HG02852 (cell line): ENCODE results near the gene FOXO6.
"Not testable (repeated sequence)": the region's sequence is repeated elsewhere in the genome, so short reads cannot be mapped to it uniquely, and the experiment has no call there.

ENCODE experiments used
- ATAC-seq: cut with Tn5 transposase; IDR thresholded peaks from one replicate; pipeline ENCODE4 v1.9.1; 2021; ENCODE audit warnings: mild to moderate bottlenecking, moderate library complexity; ENCODE audit not compliant: unreplicated experiment

FOXO6 gene

DNA sequence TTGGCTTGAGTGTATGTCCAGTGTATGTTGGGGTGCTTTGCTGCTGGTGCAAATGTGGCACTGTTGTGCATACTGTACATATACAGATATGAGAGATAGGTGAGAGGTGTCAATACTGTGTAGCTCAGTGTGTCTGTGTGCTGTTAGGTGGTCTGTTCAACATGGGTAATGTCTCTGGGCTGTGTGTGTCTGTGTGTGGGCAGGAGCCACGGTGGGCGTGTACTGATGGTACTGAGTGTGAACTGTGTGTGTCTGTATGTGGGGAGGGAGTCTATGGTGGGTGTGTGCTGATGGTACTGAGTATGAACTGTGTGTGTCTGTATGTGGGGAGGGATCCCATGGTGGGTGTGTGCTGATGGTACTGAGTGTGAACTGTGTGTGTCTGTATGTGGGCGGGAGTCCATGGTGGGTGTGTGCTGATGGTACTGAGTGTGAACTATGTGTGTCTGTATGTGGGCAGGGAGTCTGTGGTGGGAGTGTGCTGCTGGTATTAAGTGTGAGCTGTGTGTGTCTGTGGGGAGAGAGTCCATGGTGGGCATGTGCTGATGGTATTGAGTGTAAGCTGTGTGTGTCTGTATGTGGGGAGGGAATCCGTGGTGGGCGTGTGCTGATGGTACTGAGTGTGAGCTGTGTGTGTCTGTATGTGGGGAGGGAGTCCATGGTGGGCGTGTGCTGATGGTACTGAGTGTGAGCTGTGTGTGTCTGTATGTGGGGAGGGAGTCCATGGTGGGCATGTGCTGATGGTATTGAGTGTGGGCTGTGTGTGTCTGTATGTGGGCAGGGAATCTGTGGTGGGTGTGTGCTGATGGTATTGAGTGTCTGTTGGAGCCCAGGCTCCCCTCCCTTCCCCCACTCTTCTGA is 32.2 kb upstream of the FOXO6 start:
- ATAC-seq = no peak

DNA sequence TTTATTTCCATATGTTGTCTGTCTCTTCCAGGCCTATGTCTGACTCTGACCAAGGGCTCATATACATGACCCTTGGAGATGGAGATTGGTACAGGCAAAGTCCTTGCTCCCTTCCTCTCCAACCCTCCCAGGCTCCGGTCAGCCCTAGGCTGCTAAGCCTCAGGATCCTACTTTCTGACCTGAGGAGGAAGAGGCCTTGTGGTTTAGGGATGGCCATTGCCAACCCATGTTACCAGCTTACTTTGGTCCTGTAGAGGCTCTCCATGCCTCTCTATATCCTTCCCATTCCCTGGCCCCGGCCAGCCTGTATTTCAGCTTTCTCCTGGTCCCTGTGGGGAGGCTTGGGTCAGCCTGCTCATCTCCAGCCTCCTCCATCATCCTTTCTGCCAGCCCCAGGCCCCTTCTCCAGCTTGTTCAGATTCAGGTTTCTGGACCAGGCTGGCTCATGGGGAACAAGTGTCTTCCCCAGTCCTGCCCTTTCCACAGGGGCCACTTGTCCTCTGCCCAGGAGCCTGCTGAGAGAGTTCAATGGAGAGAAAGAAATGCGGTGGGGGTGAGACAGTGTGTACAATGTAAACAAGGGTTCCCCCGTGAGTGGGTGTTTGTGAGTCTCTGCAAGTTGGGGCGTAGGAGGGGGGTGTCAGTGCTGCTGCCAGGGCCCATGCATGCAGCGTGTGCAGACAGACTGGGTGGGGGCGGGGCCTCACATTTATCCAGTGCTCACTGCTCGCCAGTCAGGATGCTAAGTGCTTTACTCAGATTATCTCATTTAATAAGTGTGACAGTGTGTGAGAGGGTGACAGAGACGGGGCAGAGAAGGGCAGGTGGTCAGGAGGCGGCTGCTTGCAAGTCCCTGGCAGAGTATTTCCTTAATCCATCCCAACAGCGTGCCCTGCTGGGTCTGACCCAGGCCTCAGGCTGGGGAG is 31.3 kb upstream of the FOXO6 start:
- no peak for ATAC-seq

DNA sequence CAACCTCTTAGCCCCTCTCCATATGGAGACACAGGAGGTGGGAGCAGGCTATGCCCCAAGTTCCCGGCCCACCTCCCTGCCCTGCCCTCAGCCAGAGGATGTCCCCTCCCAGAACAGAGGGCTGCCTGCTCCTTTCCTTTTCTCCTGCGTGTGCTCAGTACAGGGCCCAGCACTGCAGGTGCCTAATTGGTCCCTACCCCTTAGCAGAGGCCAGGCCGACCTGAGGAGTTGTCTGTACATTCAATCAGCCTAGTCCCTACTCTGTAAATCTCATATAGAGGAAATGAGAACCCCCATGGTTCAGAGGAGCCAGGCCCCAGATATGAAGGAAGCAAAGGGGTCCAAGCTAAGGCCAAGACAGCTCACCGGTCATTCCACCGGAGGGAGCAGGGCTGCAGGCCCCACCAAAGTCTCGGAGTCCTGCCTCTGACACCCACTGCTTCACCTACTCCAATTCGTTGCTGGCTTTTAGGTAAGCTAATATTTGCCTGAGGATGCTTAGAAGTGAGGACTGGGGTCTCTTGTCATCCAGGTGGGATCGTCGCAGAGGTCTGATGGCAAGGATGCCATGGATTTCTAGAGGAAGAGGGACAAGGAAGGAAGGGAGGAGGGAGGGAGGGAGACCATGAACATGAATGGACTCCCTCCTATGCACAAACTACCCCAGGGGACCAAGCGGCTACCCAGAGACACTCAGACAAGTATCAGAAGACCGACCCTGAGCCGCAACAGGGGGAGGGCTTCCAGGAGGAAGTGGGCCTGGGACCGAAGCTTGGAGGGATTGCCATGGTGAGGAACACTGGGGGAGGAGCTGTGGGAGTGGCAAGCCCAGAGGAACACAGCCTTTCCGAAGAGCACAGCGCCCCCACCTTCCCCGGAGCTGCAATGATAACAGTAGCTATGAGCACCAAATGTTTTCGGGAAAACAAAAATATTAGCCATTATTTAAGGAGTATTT is 30.4 kb upstream of the FOXO6 start:
- no peak for ATAC-seq

DNA sequence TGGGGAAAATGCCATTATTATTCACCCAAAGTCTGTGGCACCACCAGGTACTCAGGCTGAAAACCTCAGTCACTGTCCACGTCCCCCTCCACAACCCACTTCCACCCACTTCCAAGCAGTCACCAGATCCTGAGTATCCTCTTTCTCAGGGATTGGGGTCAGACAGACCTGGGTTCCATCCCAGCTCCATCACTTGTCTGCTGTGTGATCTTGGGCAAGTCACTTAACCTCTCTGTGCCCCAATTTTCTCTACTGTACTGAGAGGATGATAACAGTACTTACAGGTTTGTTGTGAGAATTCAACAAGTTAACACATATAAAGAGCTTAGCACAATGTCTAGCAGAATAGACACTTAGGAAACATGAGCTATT is 29.7 kb upstream of the FOXO6 start:
- ATAC-seq = no peak

DNA sequence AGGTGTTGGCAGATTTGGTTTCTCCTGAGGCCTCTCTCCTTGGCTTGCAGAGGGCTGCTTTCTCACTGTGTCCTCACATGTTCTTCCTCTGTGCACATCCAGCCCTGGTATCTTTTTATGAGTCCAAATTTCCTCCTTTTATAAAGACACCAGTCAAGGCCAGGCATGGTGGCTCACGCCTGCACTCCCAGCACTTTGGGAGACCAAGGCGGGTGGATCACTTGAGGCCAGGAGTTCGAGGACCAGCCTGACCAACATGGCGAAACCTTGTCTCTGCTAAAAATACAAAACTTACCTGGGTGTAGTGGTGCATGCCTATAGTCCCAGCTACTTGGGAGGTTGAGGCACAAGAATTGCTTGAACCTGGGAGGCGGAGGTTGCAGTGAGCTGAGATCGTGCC is 29.1 kb upstream of the FOXO6 start:
- not testable (repeated sequence) for ATAC-seq

DNA sequence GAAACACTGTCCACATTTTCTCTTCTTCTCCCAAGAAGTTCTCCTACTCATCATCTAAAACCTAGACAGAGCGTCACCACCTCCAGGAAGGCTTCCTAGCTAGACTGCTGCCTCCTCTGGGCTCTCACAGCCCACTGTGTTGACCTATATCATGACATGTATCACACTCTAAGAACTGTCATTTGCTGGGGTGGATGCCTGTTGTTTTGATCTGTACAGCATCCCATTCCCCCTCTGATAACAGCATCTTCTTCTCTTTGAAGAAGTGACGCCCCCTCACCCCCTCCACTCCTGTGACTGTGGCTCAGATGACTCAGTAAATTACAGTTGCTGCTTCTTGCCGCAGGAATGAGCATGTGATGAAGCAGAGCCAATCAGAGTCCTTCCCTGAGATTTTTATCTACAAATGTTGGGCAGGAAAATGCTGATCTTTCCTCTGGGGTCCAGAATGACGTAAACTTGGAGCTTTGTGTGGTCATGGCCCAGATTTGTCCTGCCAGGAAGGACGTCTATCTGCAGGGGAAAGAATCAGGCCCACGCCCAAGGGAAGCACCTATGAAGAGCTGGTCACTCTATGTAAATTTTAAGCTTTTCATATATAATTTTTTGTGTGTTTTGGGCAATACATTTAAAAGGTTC is 28.0 kb upstream of the FOXO6 start:
- no peak for ATAC-seq

DNA sequence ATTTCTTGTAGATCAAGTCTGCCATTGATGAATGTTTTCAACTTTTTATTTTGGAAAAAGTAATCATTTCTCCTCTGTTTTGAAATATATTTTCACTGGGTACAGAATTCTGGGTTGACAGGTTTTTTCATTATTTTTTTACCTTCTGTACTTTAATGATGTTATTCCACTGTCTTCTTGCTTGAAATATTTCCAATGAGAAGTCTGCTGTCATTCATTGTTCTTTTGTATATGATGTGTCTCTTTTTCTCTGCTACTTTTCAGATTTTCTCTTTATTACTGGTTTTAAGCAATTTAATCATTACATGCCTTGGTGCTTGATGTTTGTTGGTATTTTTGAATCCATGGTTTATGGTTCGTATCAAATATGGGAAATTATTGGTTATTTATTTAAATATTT is 22.4 kb upstream of the FOXO6 start:
- ATAC-seq = no peak

DNA sequence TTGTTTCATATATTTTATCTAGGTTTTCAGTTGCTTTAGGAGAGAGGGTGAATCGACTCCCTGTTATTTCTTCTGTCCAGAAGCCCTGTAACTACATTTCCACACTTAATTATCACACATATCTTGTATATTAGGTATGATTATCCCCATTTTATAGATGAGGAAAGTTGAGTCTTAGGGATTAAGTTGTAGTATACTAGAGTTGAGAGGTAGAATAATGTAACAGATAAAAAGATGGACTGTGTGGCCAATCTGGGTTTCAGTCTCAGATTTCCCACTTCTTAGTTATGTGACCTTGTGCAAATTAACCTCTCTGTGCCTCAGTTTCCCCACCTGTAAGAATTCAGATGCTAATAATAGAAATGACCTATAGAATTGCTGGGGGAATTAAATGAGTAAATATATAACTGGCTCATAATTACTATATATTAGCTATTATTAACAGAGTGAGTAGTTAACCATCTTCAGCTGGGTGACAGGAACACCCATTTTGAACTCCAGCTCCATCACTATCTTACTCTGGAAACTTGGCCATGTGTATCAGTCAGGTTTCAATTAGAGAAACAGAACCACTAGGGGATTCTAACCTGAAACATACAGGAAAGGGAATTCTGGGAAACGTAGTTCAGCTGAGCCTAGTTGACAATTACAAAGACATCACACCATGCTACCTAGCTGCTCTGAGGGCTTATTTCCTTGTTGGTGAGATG is 20.4 kb upstream of the FOXO6 start:
- no peak for ATAC-seq

DNA sequence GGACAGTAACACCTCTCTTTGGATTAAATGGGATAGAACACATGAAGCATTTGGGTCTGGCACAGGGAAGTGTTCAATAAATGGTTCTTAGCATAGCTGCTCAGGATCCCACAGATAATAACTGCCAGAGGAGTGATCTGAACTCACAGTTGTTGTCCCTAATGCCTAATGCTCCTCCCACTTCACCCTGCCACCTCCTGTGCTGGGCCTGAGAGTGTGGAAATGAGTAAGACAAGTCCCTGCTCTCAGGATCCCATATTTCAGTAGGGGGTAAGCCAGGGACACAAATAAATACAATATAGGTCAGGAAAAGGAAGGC is 19.9 kb upstream of the FOXO6 start:
- ATAC-seq = no peak

DNA sequence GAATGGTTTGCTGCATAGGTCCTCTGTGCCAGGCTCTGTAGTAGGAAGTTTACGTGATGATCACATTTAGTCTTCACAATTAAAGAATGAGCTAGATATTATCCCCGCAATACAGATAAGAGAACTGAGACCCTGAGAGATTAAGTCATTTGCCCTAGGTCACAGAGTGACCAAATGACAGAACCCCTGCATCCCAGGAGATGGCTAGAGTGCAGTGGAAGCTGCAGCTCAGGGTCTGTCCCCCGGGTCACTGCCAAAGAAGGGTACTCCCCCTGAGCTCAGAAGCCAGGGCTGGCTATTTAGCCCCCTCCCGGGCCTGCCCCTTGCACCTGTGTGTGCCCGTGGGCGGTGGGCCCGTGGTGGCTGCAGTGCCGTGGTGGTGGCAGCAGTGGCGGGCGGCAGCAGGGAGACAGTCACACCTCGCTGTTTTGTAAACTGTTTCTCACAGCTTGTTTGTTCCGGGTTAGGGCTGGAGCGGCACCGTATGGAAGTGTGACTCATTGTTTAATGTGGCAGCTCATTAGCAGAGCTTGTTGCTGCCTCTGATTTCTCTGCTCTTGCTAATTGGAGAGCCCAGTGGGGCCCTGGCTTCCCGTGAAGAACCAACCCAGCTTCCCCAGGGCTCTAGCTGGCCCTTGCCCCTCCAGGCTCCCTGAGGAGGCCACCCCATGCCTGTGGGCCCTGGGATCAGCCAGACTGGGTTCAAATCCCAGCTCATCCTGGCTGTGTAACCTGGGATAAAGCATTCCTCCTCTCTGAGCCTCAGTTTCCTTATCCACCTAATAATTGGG is 19.3 kb upstream of the FOXO6 start:
- ATAC-seq = no peak

DNA sequence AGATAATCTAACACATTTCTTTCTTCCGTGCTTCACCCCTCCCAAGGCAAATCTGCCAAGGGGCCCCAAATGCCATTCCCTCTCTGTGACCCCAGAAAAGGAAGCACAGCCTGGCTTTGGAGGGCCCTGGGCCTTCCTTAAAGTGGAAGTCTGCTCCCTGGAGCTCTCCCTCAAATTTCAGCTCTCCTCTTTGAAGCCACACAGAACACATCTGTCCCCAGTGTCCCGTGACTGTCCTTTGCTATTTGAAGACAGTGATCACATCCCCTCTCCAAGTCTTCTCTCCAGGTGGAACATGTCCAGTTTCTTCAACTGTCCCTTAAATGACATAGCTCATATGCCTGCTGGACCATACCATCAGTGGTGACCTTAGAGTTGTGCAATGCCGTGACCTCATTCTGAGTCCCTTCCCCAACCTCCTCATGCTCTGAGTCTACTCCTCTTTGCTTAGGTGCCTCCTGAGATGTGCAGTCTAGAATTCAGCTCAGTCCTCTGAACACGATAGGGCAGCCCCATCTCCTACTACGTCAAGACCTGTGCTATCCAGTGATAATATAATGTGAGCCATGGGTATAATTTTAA is 18.4 kb upstream of the FOXO6 start:
- ATAC-seq = no peak

DNA sequence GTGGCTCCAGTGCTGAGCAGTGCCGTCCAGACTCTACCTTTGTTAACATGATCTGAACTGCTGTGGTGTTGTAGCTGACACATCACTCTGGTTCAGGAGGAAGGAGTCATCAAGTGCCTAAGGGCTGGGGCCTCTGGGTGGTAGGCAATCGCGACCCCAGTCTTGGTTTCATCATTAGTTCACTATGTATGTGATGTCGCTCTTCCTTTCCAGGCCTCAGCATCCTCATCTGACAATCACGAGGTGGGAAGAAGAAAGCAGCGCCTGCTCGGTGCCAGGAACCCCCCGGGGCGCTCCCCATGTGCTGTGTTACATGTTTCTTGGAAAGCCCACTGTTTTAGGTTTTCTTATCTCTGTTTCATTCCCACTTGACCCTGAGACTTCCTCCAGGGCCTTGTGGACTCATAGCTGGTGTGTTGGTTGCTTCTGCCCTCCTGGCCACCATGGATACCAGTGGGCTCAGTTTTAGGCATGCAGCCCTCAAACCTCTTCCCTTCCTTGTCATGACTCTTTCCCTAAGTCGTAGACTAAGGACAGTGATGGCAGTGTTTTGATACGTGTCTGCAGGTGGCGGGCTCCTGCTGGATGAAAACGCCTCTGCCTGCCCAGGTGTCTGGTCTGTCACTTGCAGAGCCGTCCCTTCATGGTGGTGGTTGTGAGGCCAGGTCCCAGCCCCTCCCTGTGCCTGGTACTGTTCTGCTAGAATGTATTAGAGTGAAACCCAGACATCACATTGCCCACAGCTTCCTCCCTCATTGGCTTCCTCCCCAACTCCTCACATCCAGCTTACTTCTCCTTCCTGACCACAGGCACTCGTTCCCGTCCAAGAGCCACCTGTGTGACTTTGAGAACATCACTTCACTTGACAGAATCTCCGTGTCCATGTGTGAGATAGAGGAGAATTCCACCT is 17.2 kb upstream of the FOXO6 start:
- no peak for ATAC-seq

DNA sequence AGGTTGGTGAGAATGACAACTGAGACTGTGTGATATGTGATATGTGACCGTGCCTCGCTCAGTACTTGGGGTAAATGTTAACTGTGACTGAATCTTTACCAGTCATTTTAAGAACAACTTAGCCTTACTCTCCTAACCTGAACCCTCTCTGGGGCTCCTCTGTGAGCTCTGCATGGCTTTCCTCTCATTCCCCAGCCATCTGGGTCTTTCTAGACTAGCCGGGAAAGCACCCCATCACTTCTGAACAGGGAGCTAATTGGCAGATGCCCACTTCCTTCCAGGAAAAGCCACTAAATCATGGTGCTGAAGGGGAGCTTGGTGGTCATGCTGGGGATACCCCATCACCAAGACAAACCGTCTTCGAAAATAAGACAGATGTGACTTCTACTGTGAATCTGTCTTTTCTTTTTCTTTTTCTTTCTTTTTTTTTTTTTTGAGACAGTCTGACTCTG is 16.5 kb upstream of the FOXO6 start:
- ATAC-seq = peak; percentile 64

DNA sequence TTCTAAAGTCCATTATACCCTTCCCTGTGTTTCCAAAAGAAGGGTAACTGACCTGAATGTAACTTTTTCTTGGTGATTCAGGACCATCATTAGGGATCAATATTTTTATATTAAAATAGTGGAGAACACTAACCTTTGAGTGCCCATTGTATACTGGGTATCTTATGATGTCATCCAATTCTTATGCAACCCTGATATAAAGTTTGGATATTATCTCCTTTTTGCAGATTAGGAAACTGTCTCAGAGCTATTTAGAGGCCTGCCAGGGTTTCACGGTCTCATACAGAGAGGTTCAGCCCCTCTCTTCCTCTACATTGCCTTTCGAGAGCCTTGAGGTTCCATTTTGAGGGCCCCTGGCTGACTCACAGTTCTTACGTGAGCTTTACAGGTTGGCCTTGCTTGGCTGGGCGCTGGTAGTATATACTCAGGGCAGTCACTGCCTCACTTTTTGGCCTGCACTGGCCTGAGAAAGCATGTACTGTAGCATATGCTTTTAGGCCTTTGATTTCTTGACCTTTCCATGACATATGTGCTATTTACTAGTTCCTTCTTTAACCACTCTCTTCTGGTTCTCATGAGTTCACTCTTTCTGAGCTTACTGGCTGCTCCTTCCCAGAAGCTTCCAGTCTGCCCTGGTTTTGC is 15.7 kb upstream of the FOXO6 start:
- no peak for ATAC-seq

DNA sequence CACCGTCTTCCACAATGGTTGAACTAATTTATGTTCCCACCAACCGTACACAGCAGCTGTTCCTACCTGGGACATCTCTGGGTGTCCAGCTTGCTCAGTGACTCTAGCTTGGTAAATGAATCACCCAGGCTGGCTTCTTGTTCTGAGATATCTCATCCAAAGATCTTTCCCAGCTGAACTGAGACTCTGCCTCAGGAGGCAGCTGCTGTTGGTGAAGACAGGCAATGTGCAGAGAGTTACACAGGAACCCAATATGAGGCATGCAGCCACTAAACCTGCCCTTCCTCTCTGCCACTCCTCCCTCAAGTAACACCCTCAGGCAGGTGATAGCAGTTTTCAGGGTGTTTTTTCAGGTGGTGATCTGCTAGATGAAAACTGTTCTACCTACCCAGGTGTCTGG is 14.0 kb upstream of the FOXO6 start:
- ATAC-seq = no peak

DNA sequence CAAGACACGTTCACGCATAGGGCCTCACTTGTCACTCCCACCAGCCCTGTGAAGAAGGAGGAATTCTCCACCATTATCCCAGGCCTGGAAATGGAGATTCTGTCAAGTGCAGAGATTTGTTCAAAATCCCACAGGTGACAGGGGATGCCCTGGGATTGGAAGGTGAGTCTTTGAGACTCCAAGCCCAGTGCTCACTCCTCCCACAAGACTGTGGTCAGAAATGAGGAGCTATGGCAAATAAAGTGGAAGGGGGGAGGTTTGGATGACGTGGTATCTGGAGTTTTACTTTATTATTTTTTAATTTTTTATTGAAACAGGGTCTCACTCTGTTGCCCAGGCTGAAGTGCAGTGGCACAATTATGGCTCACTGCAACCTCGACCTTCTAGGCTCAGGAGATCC is 12.8 kb upstream of the FOXO6 start:
- ATAC-seq = no peak

DNA sequence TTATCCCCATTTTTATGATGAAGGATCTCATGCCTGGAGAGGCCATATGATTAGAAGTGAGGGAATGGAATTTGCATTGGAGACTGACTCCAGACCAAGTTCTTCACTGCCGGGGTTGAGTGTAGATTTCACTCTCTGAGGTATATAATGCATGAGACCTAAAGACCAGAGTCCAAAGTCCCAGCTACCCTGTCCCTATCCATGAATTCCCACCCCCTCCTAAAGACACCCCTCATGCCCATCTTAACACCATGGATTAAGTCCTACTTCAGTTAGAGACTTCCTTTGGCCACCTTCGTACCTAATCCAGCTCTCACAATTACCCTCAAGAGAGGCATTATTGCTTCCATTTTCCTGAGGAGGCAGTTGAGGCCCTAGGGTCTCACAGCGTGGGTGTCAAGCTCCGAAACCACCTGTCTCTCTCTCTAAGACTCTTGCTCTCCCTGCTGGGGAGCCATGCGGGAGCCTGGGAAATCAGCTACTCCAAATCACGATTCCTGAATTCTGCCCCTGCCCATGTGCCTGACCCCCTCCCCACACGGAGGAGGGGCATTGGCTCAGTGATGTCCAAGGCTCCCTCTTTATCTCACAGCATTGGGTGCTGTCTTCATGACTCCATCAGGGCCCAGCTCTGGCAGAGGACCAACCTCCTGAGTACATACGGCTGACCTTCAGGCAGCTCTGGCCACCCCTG is 11.7 kb upstream of the FOXO6 start:
- no peak for ATAC-seq
